Brain microvascular endothelial cell (primary cell): ENCODE data around the gene C16orf74.
A peak's percentile ranks its signal among the peaks of the same experiment; 100 is the strongest.

Experiments used
- DNase-seq: peaks from one replicate; pipeline ENCODE4 v3.0.0-alpha.2; 2020
- H3K27ac ChIP-seq: fragments of 250-450 bp; sonication (Bioruptor Pico); 2 replicates; pipeline ENCODE4 v1.5.1; 2020; ENCODE audit warnings: mild to moderate bottlenecking, moderate library complexity
- H3K27me3 ChIP-seq: fragments of 250-450 bp; sonication (Bioruptor Pico); replicated peaks from 2 replicates; pipeline ENCODE4 v1.5.1; 2020; ENCODE audit warnings: mild to moderate bottlenecking
- H3K36me3 ChIP-seq: fragments of 250-450 bp; sonication (Bioruptor Pico); replicated peaks from 2 replicates; pipeline ENCODE4 v1.5.1; 2020; ENCODE audit warnings: mild to moderate bottlenecking
- H3K4me3 ChIP-seq: 2 replicates; pipeline ENCODE4 v1.5.1; 2011; ENCODE audit warnings: low read depth, mild to moderate bottlenecking, control low read depth, low read length, moderate library complexity
- CTCF ChIP-seq: IDR thresholded peaks from 2 replicates; pipeline ENCODE4 v1.5.1; 2011; ENCODE audit warnings: low read depth, mild to moderate bottlenecking, moderate library complexity, low read length, control low read depth, inconsistent platforms; ENCODE audit errors: missing control alignments
- in situ Hi-C: cut with HindIII; loops from 2 replicates; pipeline ENCODE4 v1.10.0; 2017; ENCODE audit warnings: low sequenced_read_pairs, low pct_ligation_motif_present

The C16orf74 gene

GRCh38 chr16:85751698-85752501 lies 1.0 kb upstream of the C16orf74 start:
- in situ Hi-C loops = no loop called here
- DNase-seq = no peak
- Histone ChIP-seq H3K36me3 (no peaks in the 10 kb centered on the region), H3K4me3 (no peak overlapping the region), H3K27ac (no peak overlapping the region), H3K27me3 (no peaks in the 10 kb centered on the region)
- no peak for TF ChIP-seq CTCF

DNA sequence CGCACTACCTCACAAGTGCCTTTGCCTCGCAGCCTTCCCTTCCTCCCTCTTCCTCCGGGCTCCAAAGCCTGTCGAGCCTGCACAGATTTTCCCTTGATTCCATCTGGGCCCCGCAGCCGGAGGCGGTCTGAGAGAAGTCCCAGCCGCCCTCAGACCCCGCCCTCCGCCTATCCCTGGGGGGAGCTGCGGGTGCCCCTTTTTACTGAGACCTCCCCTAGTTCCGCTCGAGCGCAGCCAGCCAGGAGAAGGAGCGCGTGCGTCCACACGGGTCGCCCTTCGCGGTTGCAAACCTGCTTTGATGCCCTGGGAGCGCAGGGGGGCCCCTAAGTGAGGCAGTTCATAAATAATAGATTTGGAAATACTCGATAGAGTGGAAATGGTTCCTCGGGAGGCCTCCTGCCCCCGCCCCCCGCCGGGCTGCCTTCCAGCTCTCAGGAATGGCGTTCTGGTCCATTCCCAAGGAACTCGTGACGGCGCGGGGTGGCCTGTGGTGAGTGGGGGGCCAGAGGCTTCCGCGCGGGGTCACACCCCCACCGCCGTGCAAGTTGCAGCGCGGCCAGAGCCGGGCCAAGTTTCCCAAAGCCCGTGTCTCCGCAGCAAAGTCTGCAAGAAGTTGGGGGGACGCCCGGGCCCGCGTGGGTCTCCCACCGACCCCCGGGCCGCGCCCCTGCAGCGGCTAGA lies 610 bp downstream of the C16orf74 start:
- Histone ChIP-seq H3K27ac (no peak overlapping the region), H3K36me3 (no peaks in the 10 kb centered on the region), H3K27me3 (no peaks in the 10 kb centered on the region), H3K4me3 (peak overlapping the region; percentile 58)
- DNase-seq = no peak
- peak; percentile 7 for TF ChIP-seq CTCF
- in situ Hi-C loops = no loop called here

DNA sequence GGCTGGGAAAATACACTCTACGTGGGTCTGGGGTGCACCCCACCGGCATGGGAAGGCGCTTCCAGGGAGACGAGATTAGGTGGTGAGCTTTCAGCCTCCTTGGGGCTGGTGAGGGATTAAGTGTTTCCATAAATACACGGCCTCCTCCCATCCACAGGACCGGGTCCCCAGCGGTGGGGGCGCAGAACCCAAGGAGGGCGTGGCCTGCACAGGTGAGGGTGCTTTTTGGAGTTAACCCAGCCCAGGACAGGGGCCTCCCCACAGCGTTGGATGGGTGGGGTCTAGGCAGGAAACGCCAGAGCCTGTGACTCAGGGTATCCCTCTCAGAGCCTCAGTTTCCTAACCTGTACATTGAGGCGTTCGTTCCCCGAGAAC lies 1.1 kb downstream of the C16orf74 start:
- no peak overlapping the region for H3K27ac ChIP-seq

DNA sequence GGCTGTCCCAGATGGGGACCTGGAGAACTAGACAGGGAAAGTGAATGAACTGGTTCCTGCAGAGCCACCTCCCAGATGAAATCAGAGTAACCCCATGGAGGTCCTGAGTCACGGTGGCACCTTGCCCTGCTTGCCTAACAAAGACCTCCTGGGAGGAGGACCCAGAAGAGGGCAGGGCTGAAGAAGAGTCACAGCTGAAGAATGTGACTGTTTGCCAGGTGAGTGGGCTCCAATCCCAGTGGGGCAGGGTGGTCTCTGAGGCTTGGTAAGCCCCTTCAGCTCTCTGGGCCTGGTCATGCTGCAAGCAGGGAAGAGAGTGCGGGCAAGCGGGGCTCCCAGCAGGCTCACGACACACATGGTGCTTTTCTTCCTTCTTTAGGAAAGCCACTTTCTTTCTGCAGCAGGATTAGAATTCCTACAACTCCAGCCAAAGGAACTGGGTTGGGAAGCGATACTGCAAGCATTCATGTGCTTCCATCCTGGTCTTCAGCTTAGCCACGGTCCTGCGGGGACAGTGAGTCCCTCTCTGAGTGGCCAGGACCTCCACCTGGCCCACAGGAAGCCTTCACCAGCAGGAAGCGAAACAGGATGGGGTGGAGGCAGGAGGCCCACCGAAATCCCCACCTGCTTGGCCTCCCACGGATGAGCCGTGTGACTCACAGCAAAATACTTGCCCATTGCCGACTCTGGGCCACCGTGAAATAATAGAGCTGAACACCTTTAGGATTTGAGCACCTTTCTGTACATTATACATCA lies 4.3 kb downstream of the C16orf74 start:
- TF ChIP-seq CTCF = no peak
- H3K36me3 ChIP-seq = no peaks in the 10 kb centered on the region
- no peak overlapping the region for H3K27ac ChIP-seq
- no peak for DNase-seq
- no peaks in the 10 kb centered on the region for H3K27me3 ChIP-seq
- no peak overlapping the region for H3K4me3 ChIP-seq
- in situ Hi-C loops = no loop called here

More for the DNA sequence above, 1.1 kb downstream of the C16orf74 start:
- TF ChIP-seq CTCF = no peak
- DNase-seq = no peak
- in situ Hi-C loops = no loop called here
- peak overlapping the region; percentile 58 for H3K4me3 ChIP-seq
- no peaks in the 10 kb centered on the region for H3K36me3 ChIP-seq
- no peaks in the 10 kb centered on the region for H3K27me3 ChIP-seq

DNA sequence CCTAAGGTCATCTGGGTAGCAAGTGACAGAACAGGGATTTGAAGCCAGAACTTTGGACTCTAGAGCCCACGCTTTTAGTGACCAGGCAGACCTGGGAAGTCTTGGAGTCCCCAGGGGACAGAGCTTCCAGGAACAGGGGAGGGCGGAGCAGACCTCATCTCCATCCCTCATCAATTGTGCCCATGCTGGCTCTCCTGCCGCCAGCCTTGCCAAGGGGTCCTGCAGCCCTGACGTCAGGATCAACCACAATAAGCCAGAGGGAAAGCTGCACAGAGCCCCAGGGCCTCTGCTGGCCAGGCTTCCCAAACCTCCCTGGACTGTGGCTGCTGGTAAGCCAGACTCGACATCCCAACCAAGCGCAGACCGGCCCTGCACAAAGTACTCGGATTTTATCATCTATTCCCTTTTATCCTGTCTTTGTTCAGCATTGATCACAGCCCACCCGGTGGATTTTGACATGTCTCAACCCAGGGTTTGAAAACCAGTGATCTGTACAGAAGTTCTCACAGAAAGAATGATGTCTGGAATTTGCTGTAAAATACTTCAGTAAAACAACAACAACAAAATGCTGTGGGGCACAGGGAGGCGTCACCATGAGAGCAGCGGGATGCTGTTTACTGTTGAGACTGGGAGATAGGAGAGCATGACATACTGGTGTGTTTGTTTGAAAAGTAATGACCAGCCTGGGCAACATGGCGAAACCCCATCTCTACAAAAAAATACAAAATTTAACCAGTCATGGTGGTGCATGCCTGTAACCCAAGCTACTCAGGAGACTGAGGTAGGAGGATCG lies 11.8 kb downstream of the C16orf74 start:
- no peak for TF ChIP-seq CTCF
- DNase-seq = no peak
- Histone ChIP-seq H3K27ac (no peak overlapping the region), H3K27me3 (no peaks in the 10 kb centered on the region), H3K36me3 (no peaks in the 10 kb centered on the region), H3K4me3 (no peak overlapping the region)
- in situ Hi-C loops = no loop called here
